AG20443 (cell line): Measurements from ENCODE around the gene MGLL.
"Not testable (repeated sequence)": the region's sequence is repeated elsewhere in the genome, so short reads cannot be mapped to it uniquely, and the experiment has no call there.

ENCODE experiments used
- DNase-seq: peaks from one replicate; pipeline ENCODE4 v3.0.0; 2012; ENCODE audit warnings: low spot score, mixed read lengths

MGLL gene

DNA sequence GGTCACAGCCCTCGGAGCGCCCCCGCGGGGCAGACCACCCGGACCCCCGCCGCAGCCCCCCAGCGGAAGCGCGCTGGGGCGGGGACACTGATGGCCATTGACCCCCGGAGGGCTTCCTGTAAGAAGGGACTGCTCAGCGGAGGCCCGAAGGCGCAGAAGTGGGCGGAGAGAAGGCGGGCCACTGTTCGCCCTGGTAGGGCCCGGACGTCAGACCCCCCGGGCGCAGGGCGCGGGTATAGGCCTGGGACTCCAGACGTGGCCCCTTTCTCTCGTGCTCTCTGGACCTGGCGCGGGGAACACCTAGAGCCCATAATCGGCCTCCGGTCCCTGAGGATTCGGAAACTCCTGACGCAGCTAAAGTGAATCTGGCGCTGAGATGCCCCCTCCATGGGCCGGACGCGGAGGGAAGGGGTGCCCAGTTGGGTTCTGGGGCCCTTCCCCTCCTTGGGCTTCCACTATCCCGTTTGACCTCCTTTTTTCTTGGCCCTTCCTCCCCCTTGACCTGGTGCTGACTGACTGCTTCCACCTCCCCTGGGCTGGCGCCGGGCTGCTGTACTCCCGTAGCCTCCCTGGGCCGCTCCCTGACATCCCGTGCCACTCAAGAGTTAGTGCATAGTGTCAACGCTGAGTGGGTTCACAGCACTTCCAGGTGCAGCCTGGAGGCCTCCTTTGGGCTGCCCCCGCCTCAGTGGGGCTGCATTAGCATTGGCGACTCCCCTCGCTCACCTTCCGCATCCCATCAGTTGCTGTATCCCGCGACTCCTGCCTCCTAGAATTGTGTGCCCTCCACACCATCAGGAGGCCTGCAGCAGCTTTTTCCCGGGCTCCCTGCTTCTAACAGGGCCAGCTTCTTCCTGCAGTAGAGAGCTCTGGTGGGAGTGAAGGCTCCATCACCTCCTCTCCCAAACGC is 148.9 kb downstream of the MGLL start:
- DNase-seq: peak; percentile 74

DNA sequence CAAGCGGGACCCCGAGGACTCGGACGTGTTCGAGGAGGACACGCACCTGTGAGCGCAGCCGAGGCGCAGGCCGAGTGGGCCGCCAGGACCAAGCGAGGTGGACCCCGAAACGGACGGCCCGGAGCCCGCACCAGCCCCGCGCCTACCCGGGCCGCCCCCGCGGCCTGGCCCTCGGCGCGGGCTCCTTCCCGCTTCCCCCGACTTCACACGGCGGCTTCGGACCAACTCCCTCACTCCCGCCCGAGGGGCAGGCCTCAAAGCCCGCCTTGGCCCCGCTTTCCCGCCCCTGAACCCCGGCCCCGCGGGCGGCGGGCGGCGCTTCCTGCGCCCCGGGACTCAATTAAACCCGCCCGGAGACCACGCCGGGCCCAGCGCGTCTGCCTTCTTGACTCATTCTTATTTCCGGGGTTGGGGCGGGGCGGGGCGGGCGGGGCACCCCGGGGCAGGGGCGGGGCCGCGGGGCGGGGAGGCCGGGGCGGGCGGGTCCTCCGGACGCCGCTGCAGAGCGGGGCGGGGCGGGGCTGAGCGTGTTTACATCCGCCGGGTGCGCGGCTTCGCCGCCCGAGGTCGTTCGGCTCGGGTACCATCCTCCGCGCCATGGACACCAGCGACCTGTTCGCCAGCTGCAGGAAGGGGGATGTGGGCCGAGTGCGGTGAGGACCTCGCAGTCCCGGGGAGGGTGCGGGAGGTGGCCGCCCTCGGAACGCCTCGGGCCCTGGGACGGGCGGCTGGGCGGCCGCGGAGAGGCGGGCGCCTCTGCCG is 149.7 kb downstream of the MGLL start, which contains the start of gene ABTB1:
TSS of gene ABTB1 (plus strand) at position 524 of the 762 bp plus-strand sequence. CDS start at position 598, 74 bp downstream.
- DNase-seq: peak; percentile 97

DNA sequence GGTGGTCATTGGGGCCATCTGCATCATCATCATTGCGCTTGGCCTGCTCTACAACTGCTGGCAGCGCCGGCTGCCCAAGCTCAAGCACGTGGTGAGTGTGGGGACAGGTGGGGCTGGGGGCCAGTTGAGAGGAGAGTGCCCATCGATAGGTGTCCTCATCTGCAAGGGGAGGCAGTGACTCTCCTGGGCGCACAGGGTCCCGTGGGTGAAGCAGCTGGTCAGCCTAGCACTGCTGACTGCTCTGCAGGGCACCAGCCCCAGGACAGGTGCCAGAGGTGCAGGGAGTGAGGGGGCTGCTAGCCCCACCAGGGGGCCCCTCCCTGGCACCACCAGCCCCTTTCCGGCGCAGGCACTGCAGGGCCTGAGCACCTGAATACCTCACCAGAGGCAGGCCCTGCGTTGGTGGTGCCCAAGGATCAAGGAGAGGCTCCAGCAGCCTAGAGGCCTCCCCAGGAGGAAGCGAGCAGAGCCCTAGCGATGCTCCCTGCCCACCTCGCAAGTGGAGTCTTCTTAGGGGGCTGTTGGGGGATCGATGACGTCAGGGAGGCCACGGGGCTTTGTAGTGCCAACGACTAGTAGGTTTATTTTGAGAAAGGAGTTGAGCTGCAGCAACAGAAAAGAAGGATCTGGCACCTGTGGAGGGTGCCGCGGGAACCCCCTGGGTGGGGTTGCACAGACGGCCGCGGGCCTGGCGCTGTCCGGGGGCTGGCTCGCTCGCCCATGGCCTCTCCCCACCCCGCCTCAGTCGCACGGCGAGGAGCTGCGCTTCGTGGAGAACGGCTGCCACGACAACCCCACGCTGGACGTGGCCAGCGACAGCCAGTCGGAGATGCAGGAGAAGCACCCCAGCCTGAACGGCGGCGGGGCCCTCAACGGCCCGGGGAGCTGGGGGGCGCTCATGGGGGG is 150.5 kb downstream of the MGLL start:
- DNase-seq: peak; percentile 62

DNA sequence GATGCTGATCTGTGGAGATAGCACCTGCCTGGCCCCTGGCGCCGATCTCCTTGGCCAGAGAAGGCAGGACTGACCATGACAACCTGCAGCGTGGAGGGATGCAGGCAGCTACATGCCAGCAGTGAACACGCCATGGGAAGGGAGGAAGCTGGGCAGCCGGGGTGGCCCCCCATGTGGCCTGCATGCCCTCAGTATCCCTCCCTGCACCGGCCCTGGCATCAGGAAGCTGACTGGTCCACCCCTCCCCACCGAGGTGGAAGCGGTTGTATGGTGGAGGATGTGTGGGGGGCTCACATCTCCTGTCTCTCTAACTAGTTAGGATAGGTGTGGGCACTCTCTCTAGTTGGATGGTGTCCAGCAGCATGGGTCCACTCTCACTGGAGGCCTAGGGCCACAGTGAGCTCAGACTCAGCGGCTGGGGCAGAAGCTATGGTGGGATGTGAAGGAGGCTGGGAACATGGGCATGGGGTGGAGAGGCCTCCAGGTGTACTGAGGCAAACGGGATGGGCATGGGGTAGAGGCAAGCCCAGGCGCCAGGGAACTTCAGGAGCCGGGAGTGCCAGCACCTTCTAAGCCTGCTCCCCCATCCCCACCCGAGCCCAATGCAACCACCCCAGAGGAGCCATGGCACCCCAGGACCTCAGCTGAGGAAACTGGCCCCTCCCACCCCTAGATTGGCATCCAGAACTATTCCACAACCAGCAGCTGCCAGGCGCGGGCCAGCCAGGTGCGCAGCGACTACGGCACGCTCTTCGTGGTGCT is 151.4 kb downstream of the MGLL start:
- DNase-seq: no peak

DNA sequence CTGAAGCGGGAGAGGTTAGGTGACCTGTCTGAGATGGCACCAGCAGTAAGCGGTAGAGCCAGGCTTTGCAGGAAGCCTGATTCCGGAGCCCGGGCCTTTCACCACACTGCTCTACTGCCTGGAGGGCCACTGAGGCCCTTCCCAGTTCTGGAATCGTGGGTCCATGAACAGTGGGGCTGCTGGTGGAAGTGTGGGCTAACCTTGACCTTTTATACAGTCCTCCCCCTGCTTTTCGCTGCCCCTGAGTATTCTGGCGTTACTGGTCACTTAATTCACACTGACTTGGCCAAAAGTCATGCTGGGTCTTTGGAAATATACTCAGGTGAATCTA is 152.1 kb downstream of the MGLL start:
- no peak for DNase-seq

DNA sequence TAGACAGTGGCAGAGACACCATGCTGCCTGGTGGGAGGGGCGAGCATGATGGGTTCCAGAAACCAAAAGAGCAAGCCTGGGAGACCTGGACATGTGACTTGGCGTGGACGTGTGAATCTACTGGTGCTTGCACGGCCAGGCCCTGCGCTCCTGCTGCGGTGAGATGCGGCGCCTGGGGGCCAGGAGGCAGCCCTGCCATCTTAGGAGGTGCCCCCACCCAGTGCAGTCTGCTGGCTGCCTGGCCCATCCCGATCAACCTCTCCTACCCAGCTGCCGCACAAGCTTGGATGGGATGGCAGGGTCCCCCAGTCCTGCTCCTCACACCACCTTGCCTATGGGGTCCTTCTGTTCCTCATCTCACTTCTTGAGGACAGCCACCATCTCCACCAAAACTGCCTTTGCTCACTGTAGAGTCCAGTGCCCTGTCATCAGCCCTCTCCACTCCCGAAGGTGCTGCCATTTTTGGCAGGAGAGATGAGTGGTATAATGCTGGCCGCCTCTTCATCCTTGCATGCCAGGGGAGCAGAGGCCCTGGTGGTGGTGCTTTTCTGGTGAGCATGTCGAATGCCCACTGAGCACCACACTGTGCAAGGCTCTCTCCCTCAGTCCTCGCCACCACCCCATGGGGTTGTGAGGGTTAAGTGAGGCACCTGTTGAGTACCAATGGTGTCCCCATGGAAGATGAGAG is 152.6 kb downstream of the MGLL start:
- no peak for DNase-seq

DNA sequence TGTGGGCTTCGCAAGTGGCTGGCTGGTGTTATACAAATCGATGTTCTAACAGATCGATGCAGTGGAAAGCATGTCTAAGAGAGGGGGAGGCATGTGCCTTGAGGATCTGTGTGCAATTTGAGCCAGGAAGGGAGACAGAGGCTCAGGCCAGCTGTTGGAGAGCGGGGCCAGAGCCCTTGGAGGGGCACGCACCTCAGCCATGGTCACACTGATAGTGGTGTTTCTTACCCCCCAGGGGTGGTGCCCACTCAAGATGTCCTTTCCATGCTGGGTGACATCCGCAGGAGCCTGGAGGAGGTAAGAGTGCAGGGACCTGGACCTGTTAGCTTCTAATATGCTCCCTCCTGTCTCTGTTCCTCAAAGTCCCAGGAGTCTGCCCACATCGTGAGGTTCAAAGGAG is 153.4 kb downstream of the MGLL start:
- DNase-seq: no peak

DNA sequence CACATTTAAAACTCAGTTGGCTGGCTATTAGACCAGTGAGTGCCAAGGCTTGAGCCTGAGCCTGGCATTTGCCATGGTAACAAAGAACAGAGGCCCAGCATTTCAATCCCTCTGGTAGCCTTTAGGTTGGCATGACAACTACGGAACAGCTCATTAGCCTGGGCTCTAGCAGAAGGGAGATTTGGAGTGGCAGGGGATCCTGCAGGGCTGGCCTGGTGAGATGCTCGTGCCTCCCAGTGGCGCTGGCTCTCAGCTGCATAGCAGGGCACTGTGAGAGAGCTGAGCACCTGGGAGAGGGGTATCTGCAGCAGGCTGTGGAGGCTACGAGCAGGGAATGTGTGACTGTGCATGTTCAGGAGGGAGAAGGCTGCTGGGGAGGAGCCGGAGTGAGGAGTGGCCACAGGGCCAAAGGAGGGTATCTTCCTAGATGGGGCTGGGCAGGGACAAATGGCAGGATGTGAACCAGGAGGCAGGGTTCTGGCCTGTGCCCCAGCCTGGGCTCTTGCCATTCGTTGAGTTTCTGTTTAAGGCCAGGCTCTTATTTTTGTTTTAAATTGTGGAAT is 155.1 kb downstream of the MGLL start:
- DNase-seq: no peak

DNA sequence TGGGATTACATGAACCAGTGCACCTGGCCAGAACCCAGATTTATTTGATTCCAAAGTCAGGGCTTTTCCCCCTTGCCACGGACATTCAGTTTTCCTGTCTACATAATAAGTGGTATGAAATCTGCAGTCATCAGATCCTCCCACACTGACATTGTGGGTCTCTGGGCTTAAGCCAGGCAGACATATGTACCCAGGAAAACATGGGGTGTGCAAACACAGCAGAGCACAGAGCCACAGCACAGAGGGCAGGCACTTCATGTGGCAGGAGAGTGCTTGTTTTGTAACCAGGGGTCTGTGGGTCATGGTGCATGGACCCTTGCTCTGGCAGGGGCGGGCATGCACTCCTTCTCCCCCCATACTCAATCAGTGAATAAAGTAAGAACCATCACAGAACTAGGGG is 155.6 kb downstream of the MGLL start:
- DNase-seq: no peak

DNA sequence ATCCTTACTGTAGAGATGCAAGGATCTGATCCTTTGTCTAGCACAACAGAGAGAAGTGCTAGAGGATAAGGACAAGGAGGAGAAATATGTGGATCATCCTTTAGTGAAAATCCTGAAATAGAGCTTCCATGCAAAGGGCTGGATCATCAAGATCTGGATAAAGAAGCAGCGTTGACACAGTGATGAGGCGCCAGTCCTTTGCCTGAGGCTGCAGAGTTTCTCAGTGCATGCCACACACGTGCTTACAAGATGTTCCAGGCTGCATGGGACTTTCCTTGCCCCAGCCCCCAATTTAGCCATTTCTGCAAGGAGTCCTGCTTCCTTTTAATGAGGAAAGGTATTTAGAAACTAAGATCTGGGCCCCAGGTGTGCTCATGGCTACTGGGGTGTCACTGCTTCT is 156.7 kb downstream of the MGLL start:
- peak; percentile 48 for DNase-seq

DNA sequence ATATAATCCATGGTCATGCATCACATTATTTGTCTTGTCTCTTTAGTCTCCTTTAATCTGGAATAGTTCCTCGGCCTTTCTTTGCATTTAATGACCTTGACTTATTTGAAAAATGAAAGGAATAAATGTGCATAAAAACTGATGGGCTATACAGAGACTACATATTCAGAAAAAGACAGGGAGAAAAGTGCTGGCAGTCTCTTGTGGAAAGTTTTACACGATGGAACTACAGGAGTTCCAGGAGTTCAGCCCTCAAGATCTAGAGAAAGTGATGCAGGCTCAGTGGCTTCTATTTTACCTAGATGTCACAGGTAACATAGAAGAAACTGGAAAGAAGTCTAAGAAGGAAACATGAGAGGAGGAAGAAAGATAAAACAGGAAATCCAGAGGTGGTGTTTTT is 157.2 kb downstream of the MGLL start:
- no peak for DNase-seq

DNA sequence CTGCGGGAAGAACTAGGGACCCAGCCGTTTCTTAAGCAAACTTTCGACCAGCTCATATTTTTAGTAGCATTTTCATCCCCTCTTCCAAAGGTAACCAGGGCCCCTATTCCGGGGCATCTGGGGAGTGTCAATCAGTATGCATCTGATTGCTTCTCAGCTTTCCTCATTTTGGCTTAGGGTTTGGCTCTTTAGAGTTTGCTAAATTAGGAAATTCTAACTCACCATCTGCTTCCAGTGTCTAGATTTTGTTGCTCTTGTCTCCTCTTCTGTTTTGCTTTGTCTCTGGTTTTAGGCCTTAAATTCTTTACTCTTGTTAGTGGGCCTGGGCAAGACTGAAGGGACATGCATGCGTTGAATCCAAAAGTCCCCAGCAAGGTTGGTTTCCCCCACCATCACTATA is 159.2 kb downstream of the MGLL start:
- no peak for DNase-seq

DNA sequence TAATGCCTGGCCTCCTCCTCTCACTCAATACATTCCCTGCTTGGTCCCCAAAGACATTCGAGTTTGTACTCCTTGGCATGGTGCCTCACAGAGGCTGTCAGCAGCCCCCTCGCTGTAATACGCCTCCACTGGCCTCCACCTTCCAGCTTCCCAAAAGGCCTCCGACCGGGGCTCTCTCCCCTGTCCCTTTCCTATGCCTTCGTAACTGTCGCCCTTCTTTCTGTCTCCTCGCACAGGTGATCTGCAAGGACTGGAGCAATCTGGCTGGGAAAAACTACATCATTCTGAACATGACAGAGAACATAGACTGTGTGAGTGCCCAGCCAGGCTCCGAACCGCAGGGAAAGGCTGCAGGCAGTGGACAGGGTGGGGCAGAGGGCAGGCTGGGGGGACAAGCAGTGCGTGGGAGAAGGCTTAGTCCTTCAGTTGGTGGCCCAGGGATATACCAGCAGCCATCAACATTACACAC is 160.3 kb downstream of the MGLL start:
- DNase-seq: no peak

DNA sequence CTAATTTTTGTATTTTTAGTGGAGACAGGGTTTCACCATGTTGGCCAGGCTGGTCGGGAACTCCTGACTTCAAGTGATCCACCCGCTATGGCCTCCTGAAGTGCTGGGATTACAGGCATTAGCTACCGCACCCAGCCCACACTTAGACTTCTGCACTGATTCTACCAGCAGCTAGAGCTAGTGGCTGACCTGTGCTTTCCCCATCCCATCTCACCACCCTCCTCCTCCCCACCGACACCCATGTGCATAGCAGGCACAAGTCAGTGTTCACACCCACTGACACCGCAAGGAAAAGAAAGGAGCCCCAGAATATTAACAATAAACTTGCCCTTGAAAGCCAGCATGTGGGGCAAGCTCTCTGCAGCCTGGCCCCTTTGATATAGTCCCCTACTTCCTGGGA is 160.7 kb downstream of the MGLL start:
- DNase-seq: no peak

DNA sequence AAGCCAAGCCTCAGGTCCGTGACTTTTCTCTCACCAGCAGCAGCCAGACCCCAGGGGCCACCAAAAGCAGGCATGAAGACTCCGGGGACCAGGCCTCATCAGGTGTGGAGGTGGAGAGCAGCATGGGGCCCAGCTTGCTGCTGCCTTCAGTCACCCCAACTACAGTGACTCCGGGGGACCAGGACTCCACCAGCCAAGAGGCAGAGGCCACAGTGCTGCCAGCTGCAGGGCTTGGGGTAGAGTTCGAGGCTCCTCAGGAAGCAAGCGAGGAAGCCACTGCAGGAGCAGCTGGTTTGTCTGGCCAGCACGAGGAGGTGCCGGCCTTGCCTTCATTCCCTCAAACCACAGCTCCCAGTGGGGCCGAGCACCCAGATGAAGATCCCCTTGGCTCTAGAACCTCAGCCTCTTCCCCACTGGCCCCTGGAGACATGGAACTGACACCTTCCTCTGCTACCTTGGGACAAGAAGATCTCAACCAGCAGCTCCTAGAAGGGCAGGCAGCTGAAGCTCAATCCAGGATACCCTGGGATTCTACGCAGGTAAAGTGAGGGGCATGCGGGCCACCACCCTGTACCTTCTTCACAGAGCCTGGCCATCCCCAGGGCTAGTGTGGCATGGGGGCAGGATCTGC is 161.6 kb downstream of the MGLL start:
- DNase-seq: no peak

DNA sequence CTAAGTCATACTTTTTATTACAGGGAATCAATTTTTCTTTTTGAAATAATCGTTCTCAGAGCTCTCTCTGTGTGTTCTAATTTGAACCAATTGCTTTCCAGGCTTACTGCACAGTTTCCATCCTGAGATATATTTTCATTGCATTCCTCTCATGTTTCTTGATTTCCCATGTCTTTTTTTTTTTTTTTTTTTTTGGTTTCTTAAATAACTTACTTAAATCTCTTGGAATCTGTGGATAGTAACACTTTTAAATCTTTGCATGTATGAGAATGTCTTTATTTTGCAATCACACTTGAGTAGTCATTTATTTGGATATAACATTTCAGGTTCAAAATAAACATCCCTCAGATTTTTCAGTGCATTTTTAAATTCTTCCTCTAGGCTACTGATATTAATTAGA is 164.1 kb downstream of the MGLL start:
- no peak for DNase-seq

DNA sequence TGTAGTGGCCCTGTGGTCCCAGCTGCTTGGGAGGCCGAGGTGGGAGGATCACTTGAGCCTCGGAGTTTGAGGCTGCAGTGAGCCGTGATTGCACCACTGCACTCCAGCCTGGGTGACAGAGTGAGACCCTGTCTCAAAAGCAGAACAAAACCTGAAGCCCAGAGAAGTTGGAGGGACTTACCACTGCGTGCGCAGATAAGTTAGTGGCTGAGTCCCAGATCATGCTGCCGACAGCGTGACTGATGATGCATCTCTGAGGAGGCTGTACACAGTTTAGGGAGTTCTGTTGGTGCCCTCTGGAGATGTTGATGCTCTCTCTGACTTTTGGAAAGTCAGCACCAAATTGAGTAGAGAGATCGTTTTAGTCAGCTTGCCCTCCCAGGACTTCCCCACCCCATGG is 165.4 kb downstream of the MGLL start:
- DNase-seq: no peak

DNA sequence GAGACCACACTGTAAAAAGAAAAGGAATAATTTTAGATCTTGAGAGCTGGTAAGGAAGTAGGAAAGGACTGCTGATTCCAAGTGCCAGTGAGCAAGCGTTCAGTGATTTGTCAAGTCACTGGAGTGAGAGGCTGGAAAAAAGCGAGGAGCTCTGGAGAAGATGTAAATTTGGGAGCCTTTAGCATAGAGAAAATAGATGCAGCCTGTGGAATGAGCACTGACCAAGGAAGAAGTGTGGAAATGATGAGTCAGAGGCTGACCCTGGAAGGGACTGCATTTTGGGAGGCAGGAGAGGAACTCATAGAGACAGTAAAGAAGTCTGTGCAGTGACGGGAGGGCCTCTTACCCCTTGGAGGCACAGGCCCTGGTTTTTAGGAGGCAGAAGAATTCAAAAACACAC is 166.7 kb downstream of the MGLL start:
- DNase-seq: peak; percentile 76

DNA sequence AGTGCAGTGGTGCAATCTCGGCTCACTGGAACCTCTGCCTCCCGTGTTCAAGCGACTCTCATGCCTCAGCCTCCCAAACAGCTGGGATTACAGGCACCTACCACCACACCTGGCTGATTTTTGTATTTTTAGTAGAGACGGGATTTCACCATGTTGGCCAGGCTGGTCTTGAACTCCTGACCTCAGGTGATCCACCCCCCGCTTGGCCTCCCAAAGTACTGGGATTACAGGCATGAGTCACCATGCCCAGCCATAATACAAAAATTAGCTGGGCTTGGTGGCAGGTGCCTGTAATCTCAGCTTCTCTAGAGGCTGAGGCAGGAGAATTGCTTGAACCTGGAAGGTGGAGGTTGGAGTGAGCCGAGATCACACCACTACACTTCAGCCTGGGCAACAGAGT is 167.3 kb downstream of the MGLL start:
- not testable (repeated sequence) for DNase-seq

DNA sequence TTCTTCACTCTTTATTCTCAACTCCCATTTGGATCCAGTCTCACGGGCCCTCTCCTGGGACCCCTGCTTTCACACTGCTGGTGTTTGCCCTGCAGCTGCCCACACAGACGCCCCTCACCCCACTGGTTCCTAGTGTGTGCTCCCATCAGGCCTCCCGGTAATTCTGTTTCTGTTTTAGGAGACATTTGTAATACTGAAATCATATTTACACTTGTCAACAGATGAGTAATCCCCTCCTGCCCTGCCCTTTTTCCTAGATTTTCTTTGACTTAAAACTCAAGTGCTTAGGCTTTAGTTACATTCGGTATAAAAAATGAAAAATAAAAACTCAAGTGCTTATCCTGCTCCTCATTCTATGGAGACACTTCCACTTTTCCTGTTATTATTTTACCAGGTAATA is 167.9 kb downstream of the MGLL start:
- DNase-seq: no peak
